Ureter (tissue), 1 donor: Measurements from ENCODE around the gene CNKSR2. TPM values are rescaled to one million over a fixed set of nuclear protein-coding genes. Genes with fewer than 3 reads are reported as not detected.

Experiments
- DNase-seq: peaks from one replicate; pipeline ENCODE4 v3.0.0-alpha.2; 2020; ENCODE audit warnings: low spot score
- total RNA-seq: library from RNA; stranded (reverse); gene quantifications from one replicate; pipeline ENCODE4 v1.2.4, GENCODE V29; 2023
- donor health status: DM: yes; HTN: yes; CAD: no.

CNKSR2 gene
- 2.3 TPM for total RNA-seq

DNA sequence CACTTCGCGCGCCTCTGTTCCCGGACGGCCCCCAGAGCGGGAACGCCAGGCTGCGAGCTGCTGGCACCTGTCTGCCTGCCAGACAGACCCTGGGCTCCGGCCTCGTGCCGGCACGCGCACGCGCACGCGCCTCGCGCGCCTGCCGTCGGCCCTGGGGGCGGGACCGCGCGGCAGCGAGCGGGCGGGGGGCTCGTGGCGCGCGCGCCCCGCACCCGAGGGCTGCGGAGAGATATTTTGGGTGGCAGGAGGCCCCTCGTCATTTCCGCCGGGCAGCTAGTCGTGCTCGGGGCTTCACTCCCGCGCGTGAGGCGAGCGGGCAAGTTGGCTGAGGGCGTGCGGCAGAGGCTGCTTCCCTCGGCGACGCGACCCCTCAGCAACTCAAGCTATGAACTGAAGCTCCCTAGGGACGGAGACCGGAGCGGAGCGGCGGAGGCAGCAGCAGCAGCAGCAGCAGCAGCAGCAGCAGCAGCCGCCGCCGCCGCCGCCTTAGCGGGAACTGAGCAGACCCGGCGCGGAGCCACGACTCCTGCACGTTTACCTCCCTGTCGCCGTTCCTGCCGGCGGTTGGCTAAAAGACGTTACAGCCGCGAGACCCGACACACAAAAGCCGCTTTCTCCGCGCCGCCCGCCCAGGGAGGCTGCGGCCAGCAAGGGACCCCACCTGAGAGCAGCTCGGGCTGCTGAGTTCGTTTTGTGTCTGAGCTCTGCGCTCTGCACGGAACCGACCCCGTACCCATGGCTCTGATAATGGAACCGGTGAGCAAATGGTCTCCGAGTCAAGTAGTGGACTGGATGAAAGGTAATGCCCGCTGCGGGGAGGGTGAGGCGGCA lies at the start of gene CNKSR2:
Gene CNKSR2, plus strand, starts transcription at position 256 of the 831 bp plus-strand sequence. Its CDS starts 480 bp downstream, at position 736.
- no peak for DNase-seq

DNA sequence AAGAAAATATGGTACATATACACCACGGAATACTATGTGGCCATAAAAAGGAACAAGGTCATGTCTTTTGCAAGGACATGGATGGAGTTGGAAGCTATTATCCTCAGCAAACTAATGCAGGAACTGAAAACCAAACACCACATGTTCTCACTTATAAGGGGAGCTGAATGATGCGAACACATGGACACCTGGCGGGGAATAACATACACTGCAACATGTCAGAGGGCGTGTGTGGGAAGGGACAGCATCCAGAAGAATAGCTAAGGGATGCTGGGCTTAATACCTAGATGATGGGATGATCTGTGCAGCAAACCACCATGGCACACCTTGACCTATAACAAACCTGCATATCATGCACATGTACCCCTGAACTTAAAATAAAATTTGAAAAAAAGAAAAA lies 19.5 kb upstream of the CNKSR2 start:
- no peak for DNase-seq

DNA sequence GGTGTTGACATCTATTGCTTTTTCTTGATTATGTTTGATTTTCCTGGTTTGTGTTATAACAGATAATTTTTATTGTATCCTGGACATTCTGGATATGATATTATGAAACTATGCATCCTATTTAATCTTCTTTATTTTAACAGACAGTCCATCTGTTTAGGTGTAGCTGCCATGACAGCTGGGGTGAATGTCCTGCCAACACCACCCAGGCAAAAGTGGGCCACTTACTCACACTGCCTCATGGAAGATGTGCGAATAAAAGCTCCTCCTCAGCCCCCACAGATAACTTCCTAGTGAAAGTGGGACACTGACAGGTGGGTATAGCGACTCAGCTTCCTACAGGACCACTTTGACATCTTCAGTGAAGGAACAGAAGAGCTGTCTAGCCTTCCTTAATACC lies 18.4 kb upstream of the CNKSR2 start:
- no peak for DNase-seq

DNA sequence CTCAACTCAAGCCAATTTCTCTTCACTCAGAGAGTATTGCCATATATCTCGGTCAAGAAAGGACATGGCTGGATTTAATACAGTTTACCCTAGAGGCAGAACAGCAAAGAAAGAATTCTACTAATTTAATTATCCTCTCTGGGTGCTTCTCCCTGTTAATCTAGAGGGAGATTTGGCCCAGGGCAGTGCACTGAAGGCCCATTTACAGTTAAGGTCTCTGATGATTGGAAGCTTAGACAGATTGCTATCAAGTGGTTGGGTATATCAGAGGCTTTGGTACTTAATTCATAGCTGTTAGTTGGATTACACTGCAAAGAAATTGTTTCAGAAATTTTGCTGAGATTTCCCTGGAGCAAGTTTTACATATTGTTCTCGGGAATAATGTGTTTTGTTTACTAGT lies 4.6 kb upstream of the CNKSR2 start:
- no peak for DNase-seq

DNA sequence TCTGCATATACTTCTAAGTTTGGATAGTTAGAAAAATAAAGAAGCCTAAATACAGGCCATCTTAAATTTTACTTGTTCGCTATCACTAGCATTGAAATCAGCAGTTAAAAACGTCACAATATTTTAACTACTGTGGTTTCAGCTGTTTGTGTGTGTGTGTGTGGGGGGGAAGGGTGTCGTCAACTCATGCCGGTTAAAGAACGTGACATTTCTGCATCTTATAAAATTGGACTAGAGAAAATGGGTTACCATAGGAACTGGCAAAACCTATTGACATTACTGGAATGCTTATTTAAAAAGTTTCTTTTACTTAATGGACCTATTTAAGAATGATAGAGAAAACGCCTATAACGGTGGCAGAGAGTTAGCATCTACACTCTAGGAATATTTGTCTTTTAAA lies 1.2 kb upstream of the CNKSR2 start:
- no peak for DNase-seq

DNA sequence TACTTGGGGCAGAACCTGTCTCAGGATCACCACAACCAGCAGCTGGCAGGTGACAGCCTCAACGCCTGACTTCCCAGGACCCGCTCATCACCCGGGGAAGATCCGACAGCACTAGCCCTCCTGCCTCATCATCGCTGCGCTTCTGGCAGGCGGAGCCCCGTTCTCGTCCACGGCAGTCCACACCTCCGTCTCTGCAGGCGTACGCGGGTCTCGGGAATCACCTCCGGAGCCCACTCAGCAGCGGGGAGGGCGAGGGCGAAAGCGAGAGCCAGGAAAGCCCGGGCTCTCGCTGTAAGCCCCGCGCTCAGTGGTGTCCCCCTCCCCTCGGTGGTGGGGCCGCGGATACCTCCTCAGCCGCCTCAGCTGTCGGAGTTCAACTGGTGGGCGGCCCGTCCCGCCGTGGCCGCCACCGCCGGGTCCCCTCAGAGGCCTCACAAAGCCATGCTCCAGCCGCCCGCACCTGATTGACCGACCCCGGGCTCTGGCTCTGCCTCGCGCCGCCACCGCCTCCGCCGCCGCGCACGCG lies 518 bp upstream of the CNKSR2 start:
- DNase-seq = no peak

DNA sequence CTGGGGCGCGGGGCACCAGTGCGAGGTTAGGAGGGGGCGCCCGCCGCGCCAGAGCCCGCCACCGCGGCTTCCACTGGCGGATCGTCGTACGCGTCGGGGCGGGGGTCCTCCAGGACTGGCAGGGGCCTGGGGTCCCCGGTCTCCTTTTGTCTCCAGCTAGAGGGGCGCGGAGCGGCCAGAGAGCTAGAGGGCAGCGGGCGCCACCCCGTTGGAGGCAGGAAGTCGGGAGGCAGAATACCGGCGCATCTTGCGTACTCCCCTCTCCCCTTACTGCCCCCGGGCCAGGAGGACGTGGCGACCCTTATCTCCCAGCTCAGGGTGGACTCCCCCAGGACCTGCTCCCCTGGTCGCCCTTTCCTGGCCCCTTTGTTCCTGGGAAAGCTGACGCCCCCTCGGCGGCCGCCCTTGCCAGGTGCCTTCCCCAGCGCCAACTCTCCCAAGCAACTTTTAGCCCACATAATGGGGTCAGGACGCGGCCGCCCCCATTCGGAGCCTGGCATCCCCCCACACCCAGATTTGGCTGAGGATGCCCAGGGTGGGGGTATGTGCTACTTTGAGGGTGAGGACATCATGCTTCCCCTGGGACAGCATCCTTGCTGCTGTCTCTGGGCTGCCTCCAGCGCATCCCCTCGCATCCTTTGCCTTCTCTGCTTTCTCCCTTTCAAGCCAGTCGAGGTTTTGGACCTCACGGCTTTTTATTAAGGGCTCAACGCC lies 933 bp downstream of the CNKSR2 start:
- no peak for DNase-seq

DNA sequence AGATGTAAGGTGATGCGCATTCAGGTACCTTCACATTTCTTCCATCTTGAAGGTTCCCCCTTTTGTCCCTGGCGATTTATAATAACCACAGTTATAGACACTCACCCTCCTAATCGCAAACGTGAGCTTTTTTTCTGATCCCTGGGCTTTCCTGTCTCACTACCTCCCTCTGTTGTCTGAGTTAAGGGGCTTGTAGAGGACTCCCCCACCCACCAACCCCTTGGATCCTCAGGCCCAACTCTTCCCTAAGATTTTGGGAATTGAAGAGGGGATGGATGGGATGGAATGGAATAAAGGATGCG lies 1.4 kb downstream of the CNKSR2 start:
- DNase-seq = no peak

DNA sequence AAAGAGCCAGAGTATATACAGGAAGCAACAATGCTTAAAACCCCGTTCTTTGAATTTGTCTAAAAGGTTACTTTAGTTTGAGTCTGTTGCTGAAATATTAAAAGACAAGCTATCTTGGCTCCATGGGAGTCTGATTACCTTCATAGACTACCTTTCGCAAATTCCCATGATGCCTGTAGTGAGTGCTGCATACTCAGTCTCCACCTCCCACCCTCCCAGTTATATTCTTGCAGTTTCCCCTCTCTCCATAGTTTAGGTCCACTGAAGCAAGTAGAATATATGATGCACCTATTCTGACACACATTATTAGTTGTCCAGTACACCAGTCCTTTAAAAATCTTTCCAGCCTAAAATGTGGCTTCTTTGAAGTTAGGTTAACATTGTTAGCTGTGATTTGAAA lies 2.4 kb downstream of the CNKSR2 start:
- DNase-seq = no peak

DNA sequence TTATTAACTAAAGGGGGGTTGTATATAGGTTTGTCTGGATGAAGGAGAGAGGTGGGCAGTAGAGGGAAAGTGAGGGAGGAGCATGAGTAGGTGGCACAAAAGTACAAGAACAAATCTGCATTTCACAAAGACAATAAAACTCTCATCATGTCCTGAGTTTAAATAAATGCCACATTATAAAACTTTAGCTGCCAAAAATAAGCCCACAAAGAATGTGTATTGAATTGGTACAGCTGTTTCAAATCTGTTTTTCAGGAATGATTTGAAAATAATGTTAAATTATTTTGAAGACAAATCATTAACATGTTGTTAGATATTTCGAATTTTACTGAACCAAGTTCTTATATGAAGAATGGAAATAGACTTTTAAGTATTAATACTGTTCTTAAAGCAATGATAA lies 5.8 kb downstream of the CNKSR2 start:
- no peak for DNase-seq

DNA sequence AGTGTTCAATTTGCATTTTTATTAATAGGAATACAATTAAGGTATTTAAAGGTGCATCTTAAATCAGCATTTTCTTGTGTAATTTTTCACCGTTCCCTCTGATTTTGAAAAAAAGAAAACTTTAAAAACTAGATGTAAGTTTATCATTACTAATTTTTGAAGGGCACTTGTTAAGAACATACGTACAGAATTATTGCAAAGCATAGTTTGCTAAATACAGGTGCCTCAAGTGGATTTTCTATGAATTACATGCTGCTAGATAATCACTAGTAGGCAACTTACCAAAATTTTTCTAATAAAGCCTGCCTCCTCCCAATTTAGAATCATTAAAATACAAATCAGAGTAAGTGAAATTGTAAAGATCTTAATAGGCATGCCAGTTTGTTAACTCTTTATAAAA lies 8.5 kb downstream of the CNKSR2 start:
- no peak for DNase-seq

DNA sequence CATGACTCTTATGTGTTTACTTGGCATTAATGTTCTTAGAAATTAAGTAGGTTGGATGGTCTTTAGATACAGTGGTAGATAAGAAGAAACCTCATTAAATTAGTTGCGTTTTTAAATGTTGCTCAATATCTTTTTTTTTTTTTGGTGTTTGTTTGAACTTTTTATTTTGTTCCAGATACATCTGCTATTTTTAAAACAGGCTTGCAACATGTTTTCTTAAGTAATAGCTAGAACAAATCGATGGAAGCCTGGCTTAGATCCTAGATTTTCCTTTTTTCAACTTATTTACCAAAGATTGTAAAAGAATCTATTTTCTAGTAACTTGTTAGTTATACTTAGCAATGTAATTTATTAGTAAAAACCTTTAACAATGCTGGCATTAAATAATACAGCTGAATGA lies 9.3 kb downstream of the CNKSR2 start:
- DNase-seq = no peak

DNA sequence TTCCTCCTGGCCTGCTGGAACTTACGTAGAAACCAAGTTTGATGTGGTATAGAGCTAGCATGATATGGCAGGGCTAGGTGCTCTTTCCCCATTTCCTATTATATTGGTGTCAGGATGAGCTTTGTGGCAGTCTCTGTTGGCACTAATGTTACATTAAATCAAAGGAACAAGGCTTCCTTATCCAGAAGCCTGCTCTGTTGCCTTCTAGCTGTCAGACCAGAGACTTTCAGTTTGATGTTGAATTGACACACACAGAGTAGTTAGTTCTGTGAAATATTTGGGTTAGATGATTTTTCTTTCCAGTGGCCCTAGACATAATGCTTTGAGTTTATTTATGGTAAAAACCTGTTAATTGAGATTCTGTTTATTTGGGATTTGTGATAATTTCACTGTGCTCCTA lies 10.0 kb downstream of the CNKSR2 start:
- DNase-seq = no peak

DNA sequence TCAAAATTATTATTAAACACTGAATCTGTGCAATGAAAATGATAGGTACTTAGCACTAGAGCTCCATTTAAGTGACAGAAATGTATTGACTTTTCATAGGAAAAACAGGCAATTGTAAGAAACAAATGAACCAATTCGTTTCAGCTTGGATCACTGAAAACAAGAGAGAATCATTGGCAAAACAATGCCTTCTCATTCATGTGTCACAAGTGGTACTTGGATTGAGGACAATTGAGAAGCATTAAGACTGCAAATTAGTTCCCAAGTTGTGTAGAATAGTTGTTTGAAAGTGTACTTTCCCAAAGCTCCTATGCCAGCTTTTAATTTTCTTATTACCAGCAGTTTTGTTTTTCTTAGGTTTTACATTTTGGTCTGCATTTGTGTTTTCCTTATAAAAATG lies 20.6 kb downstream of the CNKSR2 start:
- DNase-seq = no peak

DNA sequence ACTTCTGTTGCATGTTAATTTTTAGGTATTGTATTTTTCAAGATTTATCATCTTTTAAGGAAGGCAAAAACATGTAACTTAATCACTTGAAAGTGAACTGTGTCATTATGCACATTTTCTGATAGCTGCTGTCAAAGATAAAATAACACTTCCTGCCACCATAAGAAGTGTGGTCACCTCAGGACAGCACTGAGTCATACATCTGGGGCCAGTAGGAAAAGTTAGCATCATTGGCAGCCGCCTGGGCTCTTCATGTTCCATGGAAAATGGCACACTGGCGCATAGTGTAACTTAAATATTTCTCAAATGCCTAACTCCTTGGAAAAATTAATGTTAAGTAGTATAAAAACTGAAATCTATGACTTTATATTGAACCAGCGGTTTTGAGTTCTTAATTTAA lies 24.2 kb downstream of the CNKSR2 start:
- DNase-seq = no peak

DNA sequence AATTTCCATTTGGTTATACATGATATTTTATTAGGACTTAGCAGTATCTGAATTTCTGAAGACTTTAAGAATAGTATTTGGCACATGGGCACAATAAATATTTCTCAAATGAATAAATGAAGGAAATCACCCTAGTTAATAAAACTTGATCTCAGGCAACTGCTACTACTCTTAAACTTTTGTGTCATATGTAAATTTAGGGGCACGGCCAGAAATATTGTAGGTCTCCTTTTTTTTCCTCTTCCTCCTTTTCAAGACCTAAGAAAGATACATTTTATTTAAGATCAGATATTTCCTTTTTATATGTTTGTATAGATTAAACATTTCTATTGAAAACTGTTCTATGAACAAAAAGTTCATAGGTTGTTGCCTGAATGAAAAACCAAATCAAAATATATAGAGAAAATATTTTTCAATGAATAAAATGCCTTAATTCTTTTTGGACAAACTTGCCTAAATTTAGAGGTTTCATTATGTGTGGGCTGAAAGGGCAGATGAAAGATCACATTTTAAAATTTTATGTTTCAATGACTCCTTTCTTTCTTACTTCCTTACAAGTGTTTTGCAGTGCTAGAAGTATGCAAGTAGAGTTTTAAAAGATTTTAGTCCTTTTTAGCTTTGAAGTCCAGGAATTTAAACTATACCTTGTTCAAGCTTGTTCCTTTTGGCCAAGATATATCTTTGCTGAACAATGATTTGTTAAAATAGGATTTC lies 26.3 kb downstream of the CNKSR2 start:
- DNase-seq = no peak

DNA sequence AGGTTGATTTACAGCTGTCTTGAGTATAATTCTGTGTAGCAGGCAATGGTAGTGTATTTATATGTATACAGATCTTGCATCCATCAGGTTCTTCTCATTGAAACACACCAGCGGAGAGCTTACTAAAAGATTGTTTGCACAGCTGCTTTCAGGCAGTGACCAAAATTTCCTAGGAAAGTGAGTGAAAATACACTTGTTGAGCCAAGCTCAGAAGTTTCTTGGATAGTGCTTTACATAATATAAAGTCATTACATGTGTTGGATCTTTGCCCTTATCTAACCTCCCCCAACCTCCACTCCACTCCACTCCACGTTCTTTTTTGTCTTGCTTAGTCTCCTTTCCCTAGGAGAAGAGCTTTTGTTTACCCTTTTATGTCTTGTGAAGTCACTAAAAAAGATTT lies 34.1 kb downstream of the CNKSR2 start:
- no peak for DNase-seq

DNA sequence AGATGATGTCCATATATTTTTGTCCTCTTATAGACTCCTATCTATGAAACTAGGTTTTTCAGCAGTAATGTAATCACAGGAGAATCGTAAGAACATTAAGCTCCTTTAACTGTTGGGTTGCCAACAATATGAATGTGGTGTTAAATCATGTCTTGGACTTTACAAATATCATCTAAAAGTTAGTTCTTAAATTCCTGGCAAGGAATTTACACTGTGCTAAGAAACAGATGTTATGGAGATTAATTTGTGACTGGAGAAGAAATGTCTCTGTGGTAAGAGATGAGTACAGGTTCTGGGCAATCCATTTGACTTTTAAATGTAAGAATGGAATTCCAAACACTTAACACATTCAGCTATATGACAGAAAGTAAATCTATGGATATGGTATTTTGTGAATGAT lies 34.6 kb downstream of the CNKSR2 start:
- no peak for DNase-seq

DNA sequence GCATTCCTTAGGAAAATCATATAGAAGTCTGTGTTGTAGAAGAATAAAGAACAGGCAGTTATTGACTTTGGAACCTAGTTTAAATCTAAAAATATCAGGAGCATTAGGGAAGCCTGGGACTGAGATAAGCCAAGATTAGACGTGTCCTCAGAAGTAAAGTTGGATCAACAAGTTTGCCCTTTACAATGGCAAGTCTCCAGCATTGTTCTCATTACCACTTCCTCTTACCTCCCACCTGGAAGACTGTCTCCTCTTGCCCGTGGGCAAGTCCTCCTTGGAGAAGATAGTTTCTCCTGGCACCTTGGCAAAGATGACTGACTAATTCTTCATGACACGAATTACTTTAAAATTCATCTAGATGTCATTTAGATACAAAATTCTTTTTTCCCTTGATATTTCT lies 37.8 kb downstream of the CNKSR2 start:
- no peak for DNase-seq

DNA sequence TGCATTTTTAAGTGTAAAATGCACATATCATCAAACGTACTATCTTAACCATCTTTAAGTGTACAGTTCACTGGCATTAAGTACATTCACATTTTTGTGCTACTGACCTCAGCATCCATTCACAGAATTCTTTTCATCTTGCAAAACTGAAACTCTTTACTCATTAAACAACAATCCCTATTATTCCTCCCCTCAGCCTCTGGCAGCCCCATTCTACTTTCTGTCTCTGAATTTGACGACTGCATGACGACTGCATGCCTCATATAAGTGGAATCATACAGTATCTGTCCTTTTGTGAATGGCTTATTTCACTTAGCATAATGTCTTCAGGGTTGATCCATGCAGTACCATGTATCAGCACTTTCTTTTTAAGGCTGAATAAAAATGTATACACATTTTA lies 38.7 kb downstream of the CNKSR2 start:
- no peak for DNase-seq

DNA sequence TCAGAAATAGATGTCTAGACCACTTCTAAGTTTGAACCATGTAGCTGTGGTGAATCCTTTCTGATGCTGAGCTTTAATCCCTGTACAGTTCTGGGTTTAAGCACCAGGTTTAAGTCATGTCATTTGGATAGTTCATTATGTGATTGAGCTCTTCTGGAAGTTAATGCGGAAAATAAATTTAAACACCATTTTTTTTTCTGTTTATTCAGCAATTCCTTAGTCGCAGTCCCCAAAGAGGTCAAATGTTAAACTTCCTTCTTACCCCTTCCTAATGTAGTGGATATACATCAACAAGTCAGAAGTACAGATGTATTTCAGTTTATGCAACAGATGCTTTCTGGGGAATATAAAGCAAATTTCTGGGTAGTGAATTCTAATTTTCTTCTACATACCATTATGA lies 52.9 kb downstream of the CNKSR2 start:
- DNase-seq = no peak

DNA sequence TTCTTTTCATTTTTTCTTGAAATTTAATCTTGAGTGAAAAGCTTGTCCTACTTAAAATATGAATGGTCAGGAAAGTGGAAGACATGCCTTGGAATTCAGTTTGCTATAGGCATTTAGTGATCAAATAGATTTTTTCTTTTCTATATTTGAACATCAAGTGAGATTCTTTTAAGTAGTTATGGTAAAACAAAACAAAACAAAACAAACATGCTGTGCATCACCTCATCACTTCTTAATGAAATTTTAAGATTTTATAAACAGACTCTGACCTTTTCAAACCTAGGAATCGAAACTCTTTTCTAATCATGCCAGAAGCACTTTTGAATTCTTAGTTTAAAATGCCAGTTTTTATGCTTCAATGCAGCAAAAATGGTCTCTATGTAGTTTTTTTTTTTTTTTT lies 62.8 kb downstream of the CNKSR2 start:
- DNase-seq = no peak

DNA sequence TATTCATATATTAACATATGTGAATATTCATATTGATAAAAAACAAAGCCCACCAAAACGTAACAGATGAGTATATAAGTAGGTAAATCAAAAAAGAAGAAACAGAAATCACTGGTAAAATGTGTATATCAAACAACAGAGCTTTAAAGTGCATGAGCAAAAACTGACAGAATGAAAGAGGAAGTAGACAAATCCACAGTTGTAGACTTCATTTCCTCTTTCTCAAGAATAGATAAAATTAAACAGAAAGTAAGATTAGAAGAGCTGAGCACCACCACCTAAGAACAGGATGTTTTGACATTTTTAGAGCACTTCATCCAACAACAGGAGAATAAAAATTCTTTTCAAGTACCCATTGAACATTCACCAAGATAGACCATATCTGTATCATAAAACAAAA lies 64.6 kb downstream of the CNKSR2 start:
- no peak for DNase-seq
